Measurements from ENCODE around the gene FGA.

FGA gene

GRCh38 chr4:154569584-154569983, 21.0 kb downstream of the FGA start:
- no peak for TF ChIP-seq CTCF (IDR thresholded peaks at IDR 0.05; ENCODE audit: insufficient read depth, low read depth, low read length, missing control alignments)
- H3K4me3 ChIP-seq (ENCODE audit: low read length), result no peak overlapping the region
- DNase-seq (ENCODE audit: low read depth), result no peak

- no peak for TF ChIP-seq CTCF (IDR thresholded peaks at IDR 0.05; ENCODE audit: insufficient read depth, low read depth, low read length, missing control alignments)
- peak; percentile 38 for DNase-seq (ENCODE audit: low read depth)
- no peak overlapping the region for H3K4me3 ChIP-seq (ENCODE audit: low read length)
These were observed 21.5 kb downstream of the FGA start for GRCh38 chr4:154569028-154569427.

GRCh38 chr4:154566639-154567204, 23.8 kb downstream of the FGA start:
- DNase-seq (ENCODE audit: low read depth), result no peak
- no peak for TF ChIP-seq CTCF (IDR thresholded peaks at IDR 0.05; ENCODE audit: insufficient read depth, low read depth, low read length, missing control alignments)
- H3K4me3 ChIP-seq (ENCODE audit: low read length), result no peak overlapping the region

GRCh38 chr4:154565704-154566103, 24.8 kb downstream of the FGA start:
- no peak for TF ChIP-seq CTCF (IDR thresholded peaks at IDR 0.05; ENCODE audit: insufficient read depth, low read depth, low read length, missing control alignments)
- DNase-seq (ENCODE audit: low read depth), result no peak
- H3K4me3 ChIP-seq (ENCODE audit: low read length), result no peak overlapping the region

GRCh38 chr4:154564311-154564710, 26.2 kb downstream of the FGA start:
- no peak for TF ChIP-seq CTCF (IDR thresholded peaks at IDR 0.05; ENCODE audit: insufficient read depth, low read depth, low read length, missing control alignments)
- peak; percentile 76 for DNase-seq (ENCODE audit: low read depth)
- no peak overlapping the region for H3K4me3 ChIP-seq (ENCODE audit: low read length)

- no peak for TF ChIP-seq CTCF (IDR thresholded peaks at IDR 0.05; ENCODE audit: insufficient read depth, low read depth, low read length, missing control alignments)
- no peak for DNase-seq (ENCODE audit: low read depth)
- no peak within 1 kb of the TSS for H3K4me3 ChIP-seq (ENCODE audit: low read length)
These were observed 27.8 kb downstream of the FGA start, which contains the start of gene FGB for GRCh38 chr4:154562697-154563254. TSS of gene FGB (plus strand) at chr4:154563011. CDS start at chr4:154563019, 8 bp downstream.

- DNase-seq (ENCODE audit: low read depth), result peak; percentile 83
- TF ChIP-seq CTCF (IDR thresholded peaks at IDR 0.05; ENCODE audit: insufficient read depth, low read depth, low read length, missing control alignments), result no peak
- no peak overlapping the region for H3K4me3 ChIP-seq (ENCODE audit: low read length)
These were observed 29.7 kb downstream of the FGA start for GRCh38 chr4:154560824-154561231.
